CD4-positive, alpha-beta T cell treated with Interleukin-10 for 1 hour (primary cell): ENCODE data around the gene TECTA.

Source experiments
- DNase-seq: peaks from one replicate; pipeline ENCODE4 v3.0.0-alpha.2; 2020

The TECTA gene, protein sequence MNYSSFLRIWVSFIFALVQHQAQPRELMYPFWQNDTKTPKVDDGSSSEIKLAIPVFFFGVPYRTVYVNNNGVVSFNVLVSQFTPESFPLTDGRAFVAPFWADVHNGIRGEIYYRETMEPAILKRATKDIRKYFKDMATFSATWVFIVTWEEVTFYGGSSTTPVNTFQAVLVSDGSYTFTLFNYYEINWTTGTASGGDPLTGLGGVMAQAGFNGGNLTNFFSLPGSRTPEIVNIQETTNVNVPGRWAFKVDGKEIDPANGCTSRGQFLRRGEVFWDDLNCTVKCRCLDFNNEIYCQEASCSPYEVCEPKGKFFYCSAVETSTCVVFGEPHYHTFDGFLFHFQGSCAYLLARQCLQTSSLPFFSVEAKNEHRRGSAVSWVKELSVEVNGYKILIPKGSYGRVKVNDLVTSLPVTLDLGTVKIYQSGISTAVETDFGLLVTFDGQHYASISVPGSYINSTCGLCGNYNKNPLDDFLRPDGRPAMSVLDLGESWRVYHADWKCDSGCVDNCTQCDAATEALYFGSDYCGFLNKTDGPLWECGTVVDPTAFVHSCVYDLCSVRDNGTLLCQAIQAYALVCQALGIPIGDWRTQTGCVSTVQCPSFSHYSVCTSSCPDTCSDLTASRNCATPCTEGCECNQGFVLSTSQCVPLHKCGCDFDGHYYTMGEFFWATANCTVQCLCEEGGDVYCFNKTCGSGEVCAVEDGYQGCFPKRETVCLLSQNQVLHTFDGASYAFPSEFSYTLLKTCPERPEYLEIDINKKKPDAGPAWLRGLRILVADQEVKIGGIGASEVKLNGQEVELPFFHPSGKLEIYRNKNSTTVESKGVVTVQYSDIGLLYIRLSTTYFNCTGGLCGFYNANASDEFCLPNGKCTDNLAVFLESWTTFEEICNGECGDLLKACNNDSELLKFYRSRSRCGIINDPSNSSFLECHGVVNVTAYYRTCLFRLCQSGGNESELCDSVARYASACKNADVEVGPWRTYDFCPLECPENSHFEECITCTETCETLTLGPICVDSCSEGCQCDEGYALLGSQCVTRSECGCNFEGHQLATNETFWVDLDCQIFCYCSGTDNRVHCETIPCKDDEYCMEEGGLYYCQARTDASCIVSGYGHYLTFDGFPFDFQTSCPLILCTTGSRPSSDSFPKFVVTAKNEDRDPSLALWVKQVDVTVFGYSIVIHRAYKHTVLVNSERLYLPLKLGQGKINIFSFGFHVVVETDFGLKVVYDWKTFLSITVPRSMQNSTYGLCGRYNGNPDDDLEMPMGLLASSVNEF (N-terminal part only)

GRCh38 chr11:121100943-121101342 lies at the start of gene TECTA:
TECTA (plus strand) TSS chr11:121101243; CDS start chr11:121102666, 1,423 bp downstream.
- no peak for DNase-seq

DNA sequence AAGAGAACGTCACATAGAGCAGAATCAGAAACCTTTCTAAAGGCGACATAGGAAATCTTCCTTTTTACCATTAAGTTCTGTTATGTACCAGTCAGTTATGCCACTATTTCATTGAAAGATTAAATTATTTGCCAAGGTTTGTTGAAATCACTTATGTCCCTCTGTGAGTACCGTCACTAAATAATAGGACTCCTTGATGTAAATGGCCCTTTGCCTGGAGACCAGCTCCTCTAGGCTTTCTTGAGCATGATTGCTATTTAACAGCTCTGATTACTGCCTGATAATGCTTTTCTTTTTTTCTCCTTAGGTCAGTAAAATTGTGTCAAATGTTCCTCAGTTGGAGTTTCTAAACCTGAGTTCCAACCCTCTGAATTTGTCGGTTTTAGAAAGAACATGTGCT lies 47.8 kb upstream of the TECTA start:
- no peak for DNase-seq

DNA sequence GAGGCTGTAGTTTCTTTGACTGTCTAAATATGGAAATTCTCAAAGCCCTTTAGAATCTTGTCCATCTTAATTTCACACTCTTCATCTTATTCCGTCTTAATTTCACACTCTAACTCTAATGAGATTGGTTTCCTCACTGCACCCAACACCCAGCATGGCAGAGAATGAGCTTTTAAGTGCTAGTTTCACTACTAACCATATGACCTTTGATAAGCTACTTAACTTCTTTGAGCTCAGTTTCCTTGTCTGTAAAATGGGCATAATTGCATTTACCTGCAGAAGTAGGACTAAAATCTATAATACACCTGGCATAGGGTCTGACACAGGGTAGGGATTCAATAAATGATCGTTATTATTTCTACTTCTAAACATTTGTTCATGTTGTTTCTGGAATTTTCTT lies 46.8 kb upstream of the TECTA start:
- no peak for DNase-seq

DNA sequence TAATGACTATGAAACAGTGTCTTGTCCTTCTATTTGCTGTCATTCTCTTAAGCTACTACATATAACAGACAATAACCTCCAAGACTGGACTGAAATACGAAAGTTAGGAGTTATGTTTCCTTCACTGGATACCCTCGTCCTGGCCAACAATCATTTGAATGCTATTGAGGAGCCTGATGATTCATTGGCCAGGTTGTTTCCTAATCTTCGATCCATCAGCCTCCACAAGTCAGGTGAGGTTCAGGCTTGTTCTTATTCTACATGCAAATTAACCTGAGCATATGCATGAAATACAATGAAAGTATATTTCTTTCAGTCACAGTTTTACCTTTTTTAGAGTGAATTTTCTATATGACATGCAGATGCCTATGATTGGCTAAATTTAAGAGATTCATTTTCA lies 46.0 kb upstream of the TECTA start:
- no peak for DNase-seq

DNA sequence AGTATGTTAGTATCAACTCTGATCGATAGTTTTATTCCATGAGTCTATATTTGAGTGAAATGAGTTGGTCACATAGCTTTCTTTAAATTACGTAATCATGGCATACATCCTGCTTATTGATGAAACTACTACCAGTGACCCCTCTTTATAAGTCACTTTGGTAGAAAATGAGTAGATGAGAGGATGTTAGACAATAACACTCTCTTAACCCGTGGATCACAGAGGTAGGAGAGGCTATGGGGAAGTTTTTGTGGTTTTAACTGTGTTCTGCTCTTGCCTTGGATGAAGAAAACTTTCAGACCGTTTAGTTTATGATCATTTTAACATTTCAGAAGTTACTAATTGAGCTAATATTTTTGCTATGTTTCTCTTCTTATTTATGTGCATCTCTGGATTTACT lies 43.1 kb upstream of the TECTA start:
- DNase-seq = no peak

- DNase-seq = no peak
These were observed 42.1 kb upstream of the TECTA start for GRCh38 chr11:121058941-121059340.

- DNase-seq = peak; percentile 9
These were observed 41.4 kb upstream of the TECTA start for GRCh38 chr11:121059605-121060004.

DNA sequence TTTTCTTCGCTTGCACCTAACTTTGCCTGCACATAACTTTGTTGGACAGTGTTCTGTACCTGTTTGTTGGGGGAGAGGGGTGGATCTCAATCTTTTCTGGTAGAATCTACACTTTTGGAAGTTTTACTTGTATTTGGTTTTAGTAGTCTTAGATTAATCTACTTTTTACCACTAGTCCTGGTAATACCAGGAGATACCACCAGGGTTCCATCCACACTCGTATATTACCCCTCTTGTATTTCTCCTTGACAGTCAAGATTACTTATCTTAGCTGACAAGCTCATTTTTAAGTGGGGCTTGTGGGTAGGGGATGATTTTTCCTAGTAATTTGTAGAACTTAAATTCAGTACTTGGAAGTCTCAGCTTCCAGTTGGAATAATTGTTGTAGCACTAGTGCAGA lies 37.3 kb upstream of the TECTA start:
- DNase-seq = no peak

- DNase-seq = no peak
These were observed 34.4 kb upstream of the TECTA start for GRCh38 chr11:121066623-121067022.

GRCh38 chr11:121067026-121067425 lies 34.0 kb upstream of the TECTA start:
- no peak for DNase-seq

DNA sequence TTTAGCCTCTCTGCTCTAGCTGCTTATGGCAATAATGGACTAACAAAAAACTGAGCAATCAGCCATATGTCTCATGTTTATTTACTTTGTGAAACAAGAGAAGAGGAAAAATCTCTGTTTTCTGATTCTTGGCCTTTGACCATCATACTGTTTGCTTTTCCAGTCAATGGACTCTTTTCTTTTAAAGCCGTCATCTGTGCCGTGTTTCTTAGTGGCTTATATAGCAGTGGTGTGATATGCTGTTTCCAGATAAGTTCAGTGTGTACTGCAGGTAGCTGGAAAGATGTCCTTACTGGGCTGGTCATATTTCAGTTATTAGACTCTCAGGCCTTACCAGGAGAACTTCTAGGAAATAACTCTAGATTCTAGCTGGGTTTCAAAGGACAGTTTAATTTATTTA lies 33.6 kb upstream of the TECTA start:
- DNase-seq = no peak

DNA sequence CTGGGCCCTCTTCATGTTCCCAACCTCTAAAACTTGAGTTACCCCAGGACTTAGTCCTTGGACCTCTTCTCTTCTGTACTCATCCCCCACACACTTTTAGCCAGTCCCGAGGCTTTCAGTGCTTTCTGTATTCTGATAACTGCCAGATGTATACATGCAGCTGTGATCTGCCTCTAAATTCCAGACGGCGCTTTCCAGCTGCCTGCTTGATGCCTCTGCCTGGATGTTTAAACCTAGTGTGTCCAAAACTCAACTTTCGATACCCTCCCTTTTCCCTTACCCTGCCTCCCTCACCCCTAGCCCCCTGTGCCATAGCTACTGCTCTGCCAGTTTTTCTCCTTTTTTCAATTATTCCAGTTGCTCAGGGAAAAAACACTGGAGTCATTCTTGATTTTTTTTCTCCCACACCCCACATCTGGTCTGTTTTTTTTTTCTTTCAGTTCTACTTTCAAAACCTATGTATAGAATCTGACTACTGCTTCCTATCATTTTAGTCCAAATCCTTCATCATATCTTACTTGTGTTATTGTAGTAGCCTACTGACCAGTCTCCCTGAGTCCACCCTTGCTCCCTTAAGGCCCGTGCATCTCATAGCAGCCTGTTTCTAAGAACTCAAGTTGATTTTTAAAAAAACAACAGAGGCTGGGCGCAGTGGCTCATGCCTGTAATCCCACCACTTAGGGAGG lies 32.9 kb upstream of the TECTA start:
- DNase-seq = no peak

GRCh38 chr11:121068787-121069186 lies 32.3 kb upstream of the TECTA start:
- no peak for DNase-seq

- DNase-seq = no peak
These were observed 29.8 kb upstream of the TECTA start for GRCh38 chr11:121070951-121071845.

DNA sequence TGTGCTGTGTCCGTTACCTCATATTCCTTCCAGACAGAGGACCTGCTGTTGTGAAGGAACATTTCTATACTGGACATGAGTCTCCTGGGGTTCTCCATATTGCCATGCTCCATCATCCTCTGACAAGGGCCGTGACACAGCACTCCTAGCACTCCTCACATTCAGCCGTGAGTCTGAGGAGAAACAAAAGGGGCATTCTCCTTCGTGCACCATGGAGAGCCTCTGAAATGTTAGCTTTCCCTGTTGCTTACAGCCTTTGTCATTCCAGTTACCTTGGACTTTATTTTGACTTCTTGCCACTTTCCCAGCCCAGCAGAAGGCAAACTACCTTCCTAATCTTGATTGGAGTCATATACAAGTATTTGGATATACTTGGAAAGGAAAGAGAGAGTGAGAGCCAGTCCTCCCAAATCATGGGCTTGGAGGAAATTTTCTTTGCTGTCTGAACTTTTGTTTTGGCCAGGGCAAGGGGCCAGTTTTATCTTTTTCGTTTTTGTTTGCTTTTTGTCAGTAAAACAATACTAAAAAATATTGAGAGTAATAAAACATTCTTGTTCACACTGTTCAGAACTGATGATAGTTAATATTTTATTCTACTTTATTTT lies 29.1 kb upstream of the TECTA start:
- no peak for DNase-seq

DNA sequence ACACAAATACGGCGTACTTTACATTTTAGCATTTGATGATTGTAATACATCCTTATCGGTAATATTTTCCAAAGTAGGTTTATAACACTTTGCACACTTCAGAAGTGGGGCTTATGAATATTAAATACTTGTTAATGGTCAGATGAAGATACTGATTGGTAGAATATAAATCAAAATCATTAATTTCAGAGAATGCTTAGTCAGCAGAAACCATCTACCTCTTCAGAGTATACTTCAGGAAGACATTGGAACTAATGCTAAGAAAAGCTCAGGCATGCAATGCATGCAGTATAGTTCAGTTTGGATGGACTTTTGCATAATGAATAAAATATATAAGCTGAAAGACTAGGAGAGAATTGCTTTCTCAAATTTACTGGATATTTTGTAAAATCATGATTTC lies 19.7 kb upstream of the TECTA start:
- DNase-seq = no peak

DNA sequence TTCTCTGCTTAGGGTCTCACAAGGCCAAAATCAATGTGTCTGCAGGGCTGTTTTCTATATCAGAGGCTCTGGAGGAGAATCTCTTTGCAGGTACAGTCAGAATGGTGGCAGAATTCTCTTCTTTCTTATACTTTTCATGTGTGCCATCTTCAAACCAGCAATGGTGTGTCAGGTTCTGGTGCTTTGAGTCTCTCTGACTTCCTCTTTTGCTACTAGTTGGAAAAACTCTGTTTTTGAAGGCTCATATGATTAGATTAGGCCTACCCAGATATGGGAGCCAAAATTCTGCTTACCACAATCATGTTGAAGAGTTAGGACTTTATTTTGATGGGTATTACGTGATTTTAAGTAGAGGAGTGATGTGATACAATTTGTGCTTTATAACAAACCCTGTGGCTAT lies 18.8 kb upstream of the TECTA start:
- no peak for DNase-seq

DNA sequence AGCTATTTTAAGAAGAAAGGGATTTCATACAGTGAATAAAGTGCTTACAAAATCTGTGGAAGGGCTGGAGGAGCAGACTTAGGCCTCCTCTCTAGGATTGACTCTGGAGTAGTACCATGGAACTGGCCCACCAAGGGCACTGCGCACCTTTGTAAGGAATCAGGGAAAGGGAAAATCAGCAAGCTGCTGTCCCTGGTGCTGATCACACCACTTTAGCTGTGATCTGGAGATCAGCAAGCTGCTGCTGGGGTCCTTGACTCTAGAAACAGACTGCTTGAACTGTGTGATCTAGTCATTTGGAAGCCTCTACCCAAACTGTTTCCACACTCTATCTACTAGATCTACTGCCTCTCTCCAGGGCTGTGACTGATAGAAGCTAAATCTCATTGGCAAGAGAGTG lies 18.4 kb upstream of the TECTA start:
- DNase-seq = no peak

DNA sequence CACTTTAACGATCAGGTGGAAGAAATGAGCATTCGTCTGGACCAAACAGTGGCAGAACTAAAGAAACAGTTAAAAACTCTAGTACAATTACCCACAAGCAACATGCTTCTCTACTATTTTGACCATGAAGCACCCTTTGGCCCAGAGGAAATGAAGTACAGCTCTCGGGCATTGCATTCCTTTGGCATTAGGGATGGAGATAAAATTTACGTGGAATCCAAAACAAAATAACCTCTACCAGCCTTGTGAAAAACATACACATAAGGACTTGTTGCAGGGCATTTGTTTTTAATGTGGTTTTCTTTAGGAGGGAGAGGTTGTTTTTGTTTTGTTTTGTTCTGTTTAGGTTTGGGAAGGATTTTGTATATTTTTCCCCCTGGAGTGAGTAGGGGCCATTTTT lies 14.2 kb upstream of the TECTA start:
- DNase-seq = no peak

DNA sequence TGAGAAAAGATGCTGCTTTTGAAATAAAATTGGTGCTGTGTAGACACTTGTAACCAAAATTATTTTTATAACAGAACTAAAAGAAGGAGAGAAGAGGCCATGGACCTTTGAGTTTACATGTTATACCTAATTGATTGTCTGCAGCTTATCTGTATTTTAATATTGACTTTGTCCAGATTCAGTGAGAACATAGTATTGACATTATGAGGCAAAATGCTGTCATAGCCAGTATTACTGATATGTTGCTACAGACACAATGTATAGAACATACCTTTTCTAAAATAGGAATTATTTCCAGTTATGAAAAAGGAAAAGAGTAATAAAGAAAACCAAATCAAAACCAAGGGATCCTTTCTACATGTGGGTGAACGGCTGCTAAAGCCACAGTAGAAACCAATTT lies 11.5 kb upstream of the TECTA start:
- DNase-seq = no peak

GRCh38 chr11:121090145-121090721 lies 10.8 kb upstream of the TECTA start:
- DNase-seq = no peak
